Measurements from ENCODE around the gene DCTN2. TPM values are rescaled to one million over a fixed set of nuclear protein-coding genes. Genes with fewer than 3 reads are reported as not detected.

DCTN2 gene
- total RNA-seq, 2 donors from 2014 or later, result 101 to 153 TPM

- Histone ChIP-seq H3K36me3 (no peaks in the 10 kb centered on the region), H3K4me1 (ENCODE audit: control insufficient read depth in 1 of 2, low read depth in 2 of 2) (peaks cover 0 to 19% of the 10 kb centered on the region in 2 donors), H3K27me3 (replicated peaks; ENCODE audit: insufficient read depth) (no peaks in the 10 kb centered on the region), H3K9me3 (no peaks in the 10 kb centered on the region), H3K4me3 (no peak overlapping the region), H3K27ac (no peak overlapping the region)
- no peak for TF ChIP-seq CTCF (IDR thresholded peaks at IDR 0.05)
- ATAC-seq (ENCODE audit: insufficient number of reproducible peaks, low FRiP score, low read depth) (no peak), DNase-seq (ENCODE audit: low spot score) (no peak)
These were observed 5.3 kb upstream of the DCTN2 start for GRCh38 chr12:57552306-57552651.

GRCh38 chr12:57551637-57552305 lies 4.8 kb upstream of the DCTN2 start:
- TF ChIP-seq CTCF (IDR thresholded peaks at IDR 0.05), result no peak
- H3K4me1 ChIP-seq (ENCODE audit: control insufficient read depth in 1 of 2, low read depth in 2 of 2), result peaks cover 0 to 20% of the 10 kb centered on the region in 2 donors
- H3K9me3 ChIP-seq, result no peaks in the 10 kb centered on the region
- no peak overlapping the region for H3K27ac ChIP-seq
- ATAC-seq (ENCODE audit: insufficient number of reproducible peaks, low FRiP score, low read depth) (no peak), DNase-seq (ENCODE audit: low spot score) (no peak)
- no peaks in the 10 kb centered on the region for H3K27me3 ChIP-seq (replicated peaks; ENCODE audit: insufficient read depth)
- H3K4me3 ChIP-seq, result no peak overlapping the region
- H3K36me3 ChIP-seq, result no peaks in the 10 kb centered on the region

GRCh38 chr12:57550641-57551549 lies 3.9 kb upstream of the DCTN2 start:
- Histone ChIP-seq H3K27me3 (replicated peaks; ENCODE audit: insufficient read depth) (no peaks in the 10 kb centered on the region), H3K4me1 (ENCODE audit: control insufficient read depth in 1 of 2, low read depth in 2 of 2) (peaks cover 3 to 24% of the 10 kb centered on the region in 2 donors), H3K4me3 (peak overlapping the region; percentile 81), H3K9me3 (no peaks in the 10 kb centered on the region), H3K27ac (no peak overlapping the region), H3K36me3 (no peaks in the 10 kb centered on the region)
- ATAC-seq (ENCODE audit: insufficient number of reproducible peaks, low FRiP score, low read depth) (no peak), DNase-seq (ENCODE audit: low spot score) (no peak)
- TF ChIP-seq CTCF (IDR thresholded peaks at IDR 0.05), result no peak

GRCh38 chr12:57549909-57550640 lies 3.1 kb upstream of the DCTN2 start, which contains the start of gene KIF5A:
TSS of gene KIF5A (plus strand) at chr12:57550044. CDS start at chr12:57550272, 228 bp downstream.
- Histone ChIP-seq H3K27me3 (replicated peaks; ENCODE audit: insufficient read depth) (no peaks in the 10 kb centered on the region), H3K9me3 (no peaks in the 10 kb centered on the region), H3K27ac (no peak within 1 kb of the TSS), H3K4me3 (peak within 1 kb of the TSS; percentile 81), H3K36me3 (no peaks in the 10 kb centered on the region), H3K4me1 (ENCODE audit: control insufficient read depth in 1 of 2, low read depth in 2 of 2) (peaks cover 9 to 29% of the 10 kb centered on the region in 2 donors)
- no peak for TF ChIP-seq CTCF (IDR thresholded peaks at IDR 0.05)
- ATAC-seq (ENCODE audit: insufficient number of reproducible peaks, low FRiP score, low read depth) (no peak), DNase-seq (ENCODE audit: low spot score) (no peak)

Measured in thoracic aorta (tissue), 2 donors.